HG03565 (cell line): ENCODE data around the gene SVIL.
"Not testable (repeated sequence)": the region's sequence is repeated elsewhere in the genome, so short reads cannot be mapped to it uniquely, and the experiment has no call there.

Source experiments
- ATAC-seq: cut with Tn5 transposase; IDR thresholded peaks from one replicate; pipeline ENCODE4 v1.9.1; 2021; ENCODE audit warnings: mild to moderate bottlenecking, moderate library complexity; ENCODE audit not compliant: unreplicated experiment

The SVIL gene

DNA sequence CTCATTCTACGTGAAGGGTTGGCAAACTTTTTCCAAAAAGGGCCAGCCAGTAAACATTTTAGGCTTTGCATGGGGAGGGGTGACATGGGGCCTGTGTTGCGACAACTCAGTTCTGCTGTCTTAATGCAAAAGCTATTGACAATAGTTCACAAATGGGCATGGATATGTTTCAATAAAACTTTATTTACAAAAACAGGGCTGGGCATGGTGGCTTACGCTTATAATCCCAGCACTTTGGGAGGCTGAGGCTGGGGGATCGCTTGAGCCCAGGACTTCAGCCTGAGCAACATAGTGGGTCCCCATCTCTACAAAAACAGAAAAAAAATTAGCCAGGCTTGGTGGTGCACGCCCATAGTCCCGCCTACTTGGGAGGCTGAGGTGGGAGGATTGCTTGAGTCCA lies 141.1 kb downstream of the SVIL start:
- no peak for ATAC-seq

DNA sequence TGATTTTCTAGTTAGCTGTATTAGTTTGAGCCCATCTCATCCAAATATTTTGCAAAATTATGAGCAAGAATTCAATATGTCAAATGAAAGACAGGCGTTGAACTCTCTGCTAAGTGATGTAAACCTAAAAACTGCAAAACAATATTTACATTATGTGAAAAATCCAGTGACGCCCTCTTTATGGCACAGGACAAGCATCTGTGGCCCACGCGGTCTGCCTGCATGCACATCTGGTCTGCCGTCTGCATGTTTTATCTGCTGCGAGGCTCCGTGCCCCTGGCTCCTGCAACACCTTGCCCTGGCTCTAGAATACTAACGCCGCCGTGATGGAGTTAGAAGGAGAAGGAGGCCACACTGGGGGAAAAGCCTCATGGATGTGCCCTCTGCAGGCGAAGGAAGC lies 142.0 kb downstream of the SVIL start:
- no peak for ATAC-seq

DNA sequence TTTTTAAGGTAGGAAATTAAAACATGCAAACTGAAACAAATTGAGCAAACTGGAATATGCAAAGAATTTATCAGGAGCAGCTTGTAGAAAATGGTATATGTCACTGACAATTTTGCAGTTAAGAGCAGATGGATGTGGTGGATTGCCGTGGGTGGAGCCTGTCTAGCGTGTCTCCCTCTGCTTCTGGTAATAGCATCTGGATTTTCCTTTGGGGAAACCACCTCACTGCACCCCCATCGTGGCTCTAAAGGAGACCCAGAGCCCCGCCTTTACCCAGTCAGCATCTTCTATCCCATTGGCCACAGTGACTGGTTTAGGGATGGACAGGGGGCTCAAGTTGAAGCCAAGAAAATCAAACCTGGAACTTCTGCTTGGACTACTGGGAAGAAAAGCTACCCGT lies 142.9 kb downstream of the SVIL start:
- no peak for ATAC-seq

DNA sequence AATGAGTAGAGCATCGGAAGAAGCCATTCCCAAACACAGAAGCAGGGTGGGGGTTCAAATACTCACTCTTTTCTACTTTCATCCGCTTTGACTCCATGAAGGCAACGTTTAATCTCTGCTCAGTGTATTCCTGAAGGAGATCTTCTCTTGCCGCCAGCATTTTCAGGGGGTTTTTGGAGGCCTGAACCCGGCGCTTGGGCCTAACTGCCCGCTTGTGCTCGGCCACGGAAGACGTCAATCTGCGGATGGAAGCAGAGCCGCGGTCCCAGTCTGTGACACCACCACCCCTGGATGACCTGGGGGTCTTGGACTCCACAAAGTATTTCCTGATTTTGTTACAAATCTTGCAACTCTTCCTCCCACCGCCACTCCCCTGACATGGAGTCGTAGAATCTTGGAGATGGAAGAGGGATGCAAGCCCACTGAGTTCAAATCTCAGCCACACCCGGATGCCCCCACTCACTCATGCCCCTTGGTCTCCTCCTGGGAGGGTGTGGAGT lies 143.9 kb downstream of the SVIL start:
- ATAC-seq, result not testable (repeated sequence)

- ATAC-seq, result not testable (repeated sequence)
Measured at GRCh38 chr10:29488471-29488870, 146.3 kb downstream of the SVIL start.

- not testable (repeated sequence) for ATAC-seq
Measured at GRCh38 chr10:29487884-29488266, 146.9 kb downstream of the SVIL start.

DNA sequence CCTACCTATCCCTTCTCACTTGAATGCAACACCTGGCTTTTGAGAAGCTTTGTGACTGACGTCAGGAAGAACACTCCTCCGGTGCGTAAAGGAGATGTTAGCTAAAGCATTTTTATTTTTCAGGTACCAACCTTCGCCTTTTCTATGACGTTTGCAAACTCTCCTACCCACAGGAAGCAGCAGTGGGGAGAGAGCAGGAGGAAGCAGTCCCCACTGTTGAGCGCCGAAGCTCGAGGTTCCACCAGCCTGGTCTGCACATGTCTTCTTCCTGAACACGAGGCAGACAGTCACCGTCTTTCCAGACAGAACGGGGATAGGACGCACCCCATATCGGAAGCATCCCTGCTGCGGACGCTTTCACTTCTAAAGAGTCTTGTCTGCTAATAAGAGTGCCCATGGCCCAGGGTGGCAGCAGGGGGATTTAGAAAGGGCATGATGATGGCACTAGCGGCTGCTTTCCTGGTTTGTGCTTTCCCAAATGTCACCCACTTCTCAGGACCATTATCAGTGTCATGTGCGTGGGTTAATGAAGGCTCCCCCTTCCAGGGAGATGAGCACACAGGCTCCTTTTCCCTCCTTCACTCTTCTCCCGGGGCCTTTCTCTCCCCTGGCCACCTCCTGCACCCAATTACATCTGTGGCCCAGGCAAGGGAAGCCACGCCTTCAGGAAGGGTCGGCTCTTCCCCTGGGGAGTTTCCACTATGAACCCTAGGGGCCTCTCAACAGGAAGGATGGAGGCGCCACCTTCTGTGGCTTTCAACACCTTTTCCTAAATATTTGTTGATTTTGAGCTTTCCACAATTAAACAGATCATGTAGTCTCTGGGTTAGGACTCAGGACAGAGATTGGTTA lies 147.5 kb downstream of the SVIL start:
- not testable (repeated sequence) for ATAC-seq

DNA sequence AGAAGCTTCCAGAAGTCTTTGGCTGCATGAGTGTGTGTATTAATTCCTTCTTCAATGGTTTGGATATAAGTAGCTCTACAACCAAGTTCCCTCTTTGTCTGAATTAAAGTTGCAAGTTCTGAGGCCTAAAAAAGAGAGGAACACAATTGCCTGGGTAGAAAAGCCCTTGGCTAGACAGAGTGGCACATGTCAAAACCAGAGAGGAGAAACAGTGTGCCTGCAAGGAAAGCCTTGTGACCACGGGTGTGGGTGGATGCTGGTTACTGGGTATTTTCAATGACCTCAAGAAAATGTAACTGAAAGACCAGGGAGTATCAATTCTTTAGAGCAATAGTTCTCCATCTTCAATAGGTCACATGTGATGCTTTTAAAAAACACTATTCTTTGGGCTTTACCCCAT lies 148.3 kb downstream of the SVIL start:
- peak; percentile 45 for ATAC-seq

DNA sequence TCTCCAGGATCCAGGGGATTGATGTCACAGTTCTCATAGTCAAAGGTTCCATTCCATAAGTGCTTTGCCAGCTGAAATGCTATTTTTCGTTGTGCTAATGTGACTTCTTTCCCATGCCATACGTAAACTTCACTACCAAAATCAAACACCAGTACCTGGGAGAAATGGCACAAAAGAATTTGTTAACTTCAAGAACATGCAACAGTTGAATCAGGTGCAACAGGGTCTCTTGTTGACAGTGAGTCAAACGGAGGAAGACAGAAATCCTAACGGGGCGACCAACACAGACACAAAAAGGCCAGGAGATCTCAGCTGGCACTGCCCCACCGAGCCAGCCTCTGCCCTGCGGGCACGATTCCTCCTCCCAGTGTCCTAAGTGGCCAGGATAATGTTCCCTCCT lies 150.1 kb downstream of the SVIL start:
- ATAC-seq, result not testable (repeated sequence)

DNA sequence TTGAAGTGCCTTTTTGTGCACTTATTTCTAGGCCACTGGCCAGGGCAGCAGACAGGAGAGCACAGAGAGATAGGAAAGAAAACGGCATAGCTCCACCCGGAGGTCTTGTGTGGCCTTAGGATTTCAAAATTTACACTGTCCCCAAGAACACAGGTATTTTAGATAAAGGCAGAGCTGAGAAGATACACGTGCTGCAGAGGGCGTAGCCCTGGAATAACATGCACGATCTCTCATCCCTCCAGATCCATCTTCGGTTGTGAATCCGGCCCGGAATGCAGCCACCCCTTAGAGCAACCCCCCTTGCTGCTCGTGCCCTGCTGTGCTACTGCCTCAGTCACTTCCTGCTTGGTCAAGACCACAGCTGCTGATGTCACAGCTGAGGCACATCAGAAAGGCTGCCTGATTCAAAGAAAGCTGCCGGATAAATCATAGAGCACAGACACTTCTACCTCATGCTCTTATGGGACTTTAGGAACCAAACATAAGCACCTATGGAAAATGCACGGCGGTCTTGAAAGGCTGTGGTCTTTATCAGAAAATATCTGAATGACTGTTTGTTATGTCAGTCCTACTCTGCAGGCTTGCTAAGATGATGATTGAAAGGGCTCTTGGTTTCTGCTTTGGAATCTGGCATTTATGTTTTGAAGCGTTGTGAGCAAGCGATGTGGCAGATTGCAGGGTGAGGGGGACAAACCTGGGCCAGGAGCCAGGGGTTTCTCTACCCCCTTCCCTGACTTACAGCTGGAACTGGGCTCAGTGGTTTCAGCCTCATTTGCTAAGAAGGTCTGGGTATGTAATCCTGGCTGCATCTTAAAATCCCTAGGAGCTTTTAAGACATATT lies 152.0 kb downstream of the SVIL start:
- no peak for ATAC-seq

DNA sequence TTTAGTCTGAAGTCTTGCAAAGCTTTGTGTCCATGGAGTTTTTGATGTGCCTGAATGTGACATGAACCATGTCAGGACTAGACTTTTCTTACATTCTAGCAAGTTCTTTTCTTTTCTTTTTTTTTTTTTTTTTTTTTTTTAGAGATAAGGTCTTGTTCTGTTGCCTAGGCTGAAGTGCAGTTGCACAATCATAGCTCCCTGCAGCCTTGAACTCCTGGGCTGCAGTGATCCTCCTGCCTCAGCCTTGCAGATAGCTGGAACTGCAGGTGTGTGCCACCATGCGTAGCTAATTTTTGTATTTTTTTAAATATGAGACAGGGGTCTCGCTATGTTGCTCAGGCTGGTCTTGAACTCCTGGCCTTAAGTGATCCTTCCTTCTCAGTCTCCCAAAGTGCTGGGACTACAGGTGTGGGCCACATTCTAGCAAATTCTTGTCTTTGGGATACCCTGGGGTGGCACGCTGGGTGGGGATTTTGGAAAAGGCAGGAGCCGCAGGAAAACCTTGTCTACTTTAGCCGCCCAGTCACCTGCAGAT lies 152.8 kb downstream of the SVIL start:
- no peak for ATAC-seq

GRCh38 chr10:29479981-29480954 lies 154.5 kb downstream of the SVIL start:
- ATAC-seq, result no peak

DNA sequence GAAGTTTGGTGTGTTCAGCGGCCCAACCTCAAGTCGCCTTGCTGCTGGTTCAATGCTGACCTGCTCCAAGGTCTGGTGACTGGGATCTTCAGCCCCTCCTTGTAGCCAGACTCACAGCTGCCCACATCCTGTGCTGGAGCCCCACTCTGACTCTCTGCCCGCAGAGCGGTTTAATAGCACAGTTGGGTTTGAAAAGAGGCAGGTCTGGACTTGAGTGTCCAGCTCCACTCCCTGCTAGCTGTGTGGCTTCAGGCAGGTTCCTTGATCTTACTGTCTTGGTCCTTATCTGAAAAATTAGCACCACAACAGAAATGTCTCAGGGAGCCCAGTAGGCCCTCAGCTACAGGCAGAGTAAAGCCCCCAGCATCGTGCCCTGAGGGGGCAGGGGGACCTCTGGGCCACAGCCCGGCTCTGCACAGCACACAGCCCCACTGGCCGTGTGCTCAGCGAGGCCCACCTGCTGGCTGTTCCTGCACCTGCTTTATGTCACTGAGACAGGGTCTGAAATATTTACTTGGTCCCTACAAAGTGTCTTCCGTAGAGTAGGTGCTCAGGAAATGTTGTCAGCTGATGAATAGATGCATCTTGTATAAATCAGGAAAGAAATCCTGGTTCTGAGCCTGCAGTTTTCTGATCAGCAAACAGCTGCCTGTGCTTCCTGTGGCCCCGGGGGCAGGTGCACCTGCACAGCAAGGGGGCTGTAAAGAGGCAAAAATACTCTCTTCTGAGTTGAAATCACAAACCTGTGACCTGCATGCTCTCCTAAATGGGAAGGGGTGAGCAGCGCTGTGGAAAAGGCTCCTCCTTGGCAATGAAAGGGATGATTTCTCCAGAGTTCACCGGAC lies 155.5 kb downstream of the SVIL start:
- no peak for ATAC-seq

DNA sequence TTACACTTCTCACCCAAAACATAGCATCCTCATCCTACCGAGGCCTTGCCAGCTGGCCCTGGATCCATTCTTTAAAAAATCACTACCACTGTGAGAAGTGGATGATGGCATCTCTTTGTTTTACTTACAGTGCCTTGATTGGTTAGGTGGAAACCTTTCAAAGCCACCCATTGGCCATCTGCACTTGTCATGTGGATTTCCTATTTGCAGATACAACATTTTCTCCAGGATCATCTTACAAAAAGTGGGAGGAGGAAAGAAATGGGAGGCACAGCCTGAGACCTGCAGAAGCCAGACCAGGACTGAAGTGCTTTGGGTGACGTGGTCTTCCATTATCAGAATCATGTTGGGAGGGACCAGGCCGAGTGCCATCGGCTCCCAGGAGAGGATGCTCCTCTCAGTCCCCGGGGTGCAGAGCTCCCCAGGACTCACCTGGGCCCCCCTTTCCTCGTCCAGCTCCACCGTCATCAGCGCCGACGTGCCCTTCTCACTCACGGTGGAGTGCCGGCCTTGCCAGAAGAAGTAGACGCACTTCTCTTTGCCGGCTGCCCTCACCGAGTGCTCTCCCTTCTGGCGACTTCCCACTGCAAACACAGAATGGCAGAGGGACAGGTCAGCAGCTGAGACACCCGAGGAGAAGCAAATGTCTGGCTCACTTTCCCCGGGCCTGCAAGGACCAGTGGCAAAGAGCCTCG lies 161.2 kb downstream of the SVIL start:
- ATAC-seq, result no peak

DNA sequence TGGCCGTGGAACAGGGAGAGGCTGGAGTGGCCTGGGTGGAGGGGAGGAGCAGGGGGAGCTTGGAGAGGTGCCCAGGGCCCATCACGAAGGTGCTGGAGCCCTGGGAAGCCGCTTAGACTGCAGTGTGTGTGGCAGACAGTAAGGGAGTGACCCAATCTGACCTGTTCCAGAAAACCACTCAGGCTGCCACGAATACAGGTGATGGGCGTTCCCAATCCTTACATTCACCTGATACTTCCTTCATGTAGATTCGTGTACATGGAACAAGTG lies 161.7 kb downstream of the SVIL start:
- ATAC-seq, result no peak

GRCh38 chr10:29472301-29473086 lies 162.3 kb downstream of the SVIL start:
- ATAC-seq, result no peak

DNA sequence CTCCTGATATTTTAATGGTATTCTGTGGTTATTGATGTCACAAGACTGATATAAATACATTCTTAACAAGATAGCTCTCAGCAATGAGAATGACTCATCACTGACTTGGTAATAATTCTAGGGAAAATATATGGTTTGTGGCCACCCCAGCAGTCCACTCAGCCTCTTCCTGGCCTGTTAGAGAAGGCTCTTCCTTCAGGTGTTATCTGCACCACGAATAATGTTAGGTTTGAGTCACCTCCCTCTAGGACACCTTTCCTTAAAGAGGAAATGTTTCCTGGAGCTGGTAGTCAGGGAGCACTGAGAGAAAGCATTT lies 163.3 kb downstream of the SVIL start:
- ATAC-seq, result no peak

DNA sequence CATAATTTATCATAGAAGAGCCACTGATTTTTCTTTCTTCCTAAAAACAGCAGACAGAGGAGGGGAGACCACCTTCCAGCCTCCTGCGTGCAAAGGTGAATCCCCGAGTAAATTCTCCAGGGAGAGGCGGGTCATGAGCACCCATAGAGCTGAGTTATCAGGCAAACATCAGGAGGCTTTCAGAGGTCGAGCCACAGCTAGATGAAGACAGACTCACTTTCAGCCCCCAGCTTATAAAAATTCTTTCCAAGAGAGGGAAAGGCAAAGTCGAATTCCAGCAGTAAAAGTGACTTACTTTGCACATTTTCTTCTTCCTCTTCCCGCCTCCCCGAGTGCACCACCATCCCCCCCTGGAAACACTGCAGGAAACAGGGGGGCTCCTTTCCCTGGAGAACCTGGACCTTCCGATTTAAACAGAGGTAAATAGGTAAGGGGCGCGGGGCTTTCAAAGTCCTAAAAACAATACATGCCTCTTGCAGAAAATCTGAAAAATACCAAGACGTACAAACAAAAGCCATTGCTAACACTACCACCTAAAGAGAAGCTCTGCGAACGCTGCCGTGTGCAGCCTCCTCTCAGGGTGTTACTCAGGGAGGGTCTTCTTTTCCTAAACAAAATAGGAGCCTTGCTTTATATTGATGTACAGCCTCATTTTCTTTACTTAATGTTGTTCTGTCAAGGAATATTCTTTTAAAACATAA lies 163.8 kb downstream of the SVIL start:
- ATAC-seq, result no peak
